Measurements from ENCODE around the gene FRS2. TPM values are rescaled to one million over a fixed set of nuclear protein-coding genes. Genes with fewer than 3 reads are reported as not detected.
A peak's percentile ranks its signal among the peaks of the same experiment; 100 is the strongest.

FRS2 gene
- total RNA-seq, 1 experiment from 2014 or later: 23.3 TPM

- intact Hi-C loops (cut with micrococcal nuclease; ENCODE audit: unreplicated experiment): no loop called here
- no peak for TF ChIP-seq EZH2 (IDR thresholded peaks at IDR 0.05; ENCODE audit: low read depth)
- TF ChIP-seq, protein P1, sequence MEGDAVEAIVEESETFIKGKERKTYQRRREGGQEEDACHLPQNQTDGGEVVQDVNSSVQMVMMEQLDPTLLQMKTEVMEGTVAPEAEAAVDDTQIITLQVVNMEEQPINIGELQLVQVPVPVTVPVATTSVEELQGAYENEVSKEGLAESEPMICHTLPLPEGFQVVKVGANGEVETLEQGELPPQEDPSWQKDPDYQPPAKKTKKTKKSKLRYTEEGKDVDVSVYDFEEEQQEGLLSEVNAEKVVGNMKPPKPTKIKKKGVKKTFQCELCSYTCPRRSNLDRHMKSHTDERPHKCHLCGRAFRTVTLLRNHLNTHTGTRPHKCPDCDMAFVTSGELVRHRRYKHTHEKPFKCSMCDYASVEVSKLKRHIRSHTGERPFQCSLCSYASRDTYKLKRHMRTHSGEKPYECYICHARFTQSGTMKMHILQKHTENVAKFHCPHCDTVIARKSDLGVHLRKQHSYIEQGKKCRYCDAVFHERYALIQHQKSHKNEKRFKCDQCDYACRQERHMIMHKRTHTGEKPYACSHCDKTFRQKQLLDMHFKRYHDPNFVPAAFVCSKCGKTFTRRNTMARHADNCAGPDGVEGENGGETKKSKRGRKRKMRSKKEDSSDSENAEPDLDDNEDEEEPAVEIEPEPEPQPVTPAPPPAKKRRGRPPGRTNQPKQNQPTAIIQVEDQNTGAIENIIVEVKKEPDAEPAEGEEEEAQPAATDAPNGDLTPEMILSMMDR (conservative IDR thresholded peaks at IDR 0.05): no peak
- Histone ChIP-seq H3K4me3 (no peak overlapping the region), H3K27ac (no peak overlapping the region), H3K9me3 (ENCODE audit: insufficient read depth, low read depth) (no peaks in the 10 kb centered on the region), H3K4me2 (no peak overlapping the region), H3K79me2 (ENCODE audit: low read depth) (no peaks in the 10 kb centered on the region), H3K4me1 (replicated peaks; ENCODE audit: insufficient read depth) (0 out of 2 replicates have a peak, but pooled peaks cover 4% of the 10 kb centered on the region), H3K27me3 (ENCODE audit: insufficient read depth, low read depth) (no peaks in the 10 kb centered on the region), H3F3A (ENCODE audit: insufficient read depth, low read depth) (0 out of 2 replicates have a peak, but pooled peaks cover 4% of the 10 kb centered on the region), H2AFZ (no peak overlapping the region), H3K9me2 (ENCODE audit: insufficient read depth) (no peaks in the 10 kb centered on the region), H4K20me1 (ENCODE audit: insufficient read depth) (no peaks in the 10 kb centered on the region), H3K36me3 (ENCODE audit: low read depth) (no peaks in the 10 kb centered on the region)
- DNase-seq: no peak
- CTCF ChIA-PET: no interaction called here
- BruUV-seq (replicated peaks): no TSS peak
- POLR2A ChIA-PET (ENCODE audit: unreplicated experiment): no interaction called here
Observed at GRCh38 chr12:69580074-69580473, 109.9 kb downstream of the FRS2 start.

GRCh38 chr12:69583203-69583602, 113.0 kb downstream of the FRS2 start:
- ChIA-PET POLR2A (ENCODE audit: unreplicated experiment) (no interaction called here), CTCF (interaction anchor here (0.9 kb wide), 1 partner anchor 12 kb away, joined by 3 read pairs; no protein-coding TSS in a partner anchor)
- intact Hi-C loops (cut with micrococcal nuclease; ENCODE audit: unreplicated experiment): no loop called here
- Histone ChIP-seq H3K79me2 (ENCODE audit: low read depth) (peaks cover 28% of the 10 kb centered on the region), H3K4me3 (no peak overlapping the region), H3K4me1 (replicated peaks; ENCODE audit: insufficient read depth) (peaks cover 13% of the 10 kb centered on the region; the same call in 1 of the 2 replicates), H3K9me2 (ENCODE audit: insufficient read depth) (no peaks in the 10 kb centered on the region), H3K36me3 (ENCODE audit: low read depth) (peaks cover 22% of the 10 kb centered on the region), H3K4me2 (no peak overlapping the region), H3F3A (ENCODE audit: insufficient read depth, low read depth) (no peaks in the 10 kb centered on the region; the same call in 1 of the 2 replicates), H3K27me3 (ENCODE audit: insufficient read depth, low read depth) (no peaks in the 10 kb centered on the region), H3K27ac (no peak overlapping the region), H4K20me1 (ENCODE audit: insufficient read depth) (peaks cover 21% of the 10 kb centered on the region), H2AFZ (no peak overlapping the region), H3K9me3 (ENCODE audit: insufficient read depth, low read depth) (no peaks in the 10 kb centered on the region)
- BruUV-seq (replicated peaks): no TSS peak
- TF ChIP-seq, protein P1 (conservative IDR thresholded peaks at IDR 0.05): no peak
- TF ChIP-seq EZH2 (IDR thresholded peaks at IDR 0.05; ENCODE audit: low read depth): no peak
- DNase-seq: no peak

- ChIA-PET POLR2A (ENCODE audit: unreplicated experiment) (interaction anchor here (0.5 to 0.7 kb wide), 4 partner anchors 9 to 1542 kb away, joined by 3 to 7 read pairs (median 3); no protein-coding TSS in a partner anchor), CTCF (interaction anchor here (0.6 kb wide), 1 partner anchor 27 kb away, joined by 4 read pairs; no protein-coding TSS in a partner anchor)
- peak within 1 kb of the TSS; percentile 96 for H2AFZ ChIP-seq
- peaks cover 43% of the 10 kb centered on the region for H3K36me3 ChIP-seq (ENCODE audit: low read depth)
- peaks cover 47% of the 10 kb centered on the region for H3K79me2 ChIP-seq (ENCODE audit: low read depth)
- H3K9me2 ChIP-seq (ENCODE audit: insufficient read depth): no peaks in the 10 kb centered on the region
- peaks cover 35% of the 10 kb centered on the region for H4K20me1 ChIP-seq (ENCODE audit: insufficient read depth)
- no peak for TF ChIP-seq EZH2 (IDR thresholded peaks at IDR 0.05; ENCODE audit: low read depth)
- TF ChIP-seq, protein P1 (conservative IDR thresholded peaks at IDR 0.05): no peak; the same call in 1 of the 2 replicates
- intact Hi-C loops (cut with micrococcal nuclease; ENCODE audit: unreplicated experiment): loop anchor here (5.0 kb wide), 1 partner anchor 178 kb away; no protein-coding TSS in a partner anchor
- DNase-seq: peak; percentile 85 to 93
- peaks cover 13% of the 10 kb centered on the region; the same call in 1 of the 2 replicates for H3K4me1 ChIP-seq (replicated peaks; ENCODE audit: insufficient read depth)
- TSS peak; percentile 88 for BruUV-seq (replicated peaks)
- H3F3A ChIP-seq (ENCODE audit: insufficient read depth, low read depth): peaks cover 6% of the 10 kb centered on the region; the same call in 1 of the 2 replicates
- peak within 1 kb of the TSS; percentile 77 for H3K4me3 ChIP-seq
- peak within 1 kb of the TSS; percentile 97 for H3K4me2 ChIP-seq
- H3K9me3 ChIP-seq (ENCODE audit: insufficient read depth, low read depth): no peaks in the 10 kb centered on the region
- no peaks in the 10 kb centered on the region for H3K27me3 ChIP-seq (ENCODE audit: insufficient read depth, low read depth)
- peak within 1 kb of the TSS; percentile 82 for H3K27ac ChIP-seq
Observed at GRCh38 chr12:69585189-69586062, 115.2 kb downstream of the FRS2 start, which contains the start of gene CCT2. CCT2 (plus strand) TSS chr12:69585459; CDS start chr12:69585522, 63 bp downstream.

Measured in PC-9 (cell line).